NB4 (cell line): Measurements from ENCODE around the gene LRRC8B.
A peak's percentile ranks its signal among the peaks of the same experiment; 100 is the strongest.
"Not testable (repeated sequence)": the region's sequence is repeated elsewhere in the genome, so short reads cannot be mapped to it uniquely, and the experiment has no call there.

Experiments
- DNase-seq: peaks from one replicate; pipeline ENCODE4 v3.0.0; 2010; ENCODE audit warnings: low read depth
- H3K4me3 ChIP-seq: one replicate; pipeline ENCODE4 v1.5.1; 2011; ENCODE audit warnings: mild to moderate bottlenecking, low read depth, low read length, moderate library complexity
- CTCF ChIP-seq: IDR thresholded peaks from one replicate; pipeline ENCODE4 v1.5.1; 2012; ENCODE audit warnings: low read depth, low read length
- MAX ChIP-seq: IDR thresholded peaks from 2 replicates; pipeline ENCODE4 v1.6.1; 2011; ENCODE audit warnings: low read depth, low read length
- MYC ChIP-seq: IDR thresholded peaks from 2 replicates; pipeline ENCODE4 v1.6.1; 2011; ENCODE audit warnings: low read depth, low read length
- POLR2A ChIP-seq: IDR thresholded peaks from 2 replicates; pipeline ENCODE4 v1.6.1; 2011; ENCODE audit warnings: mild to moderate bottlenecking; ENCODE audit not compliant: insufficient read length; ENCODE audit errors: extremely low read depth

Gene LRRC8B

GRCh38 chr1:89622895-89623294, 98.3 kb downstream of the LRRC8B start:
- TF ChIP-seq MYC (no peak), MAX (no peak), CTCF (no peak), POLR2A (no peak)
- DNase-seq: peak; percentile 26
- H3K4me3 ChIP-seq: no peak overlapping the region

GRCh38 chr1:89624314-89624713, 99.7 kb downstream of the LRRC8B start:
- no peak for DNase-seq
- TF ChIP-seq MYC (no peak), MAX (no peak), CTCF (no peak), POLR2A (no peak)
- no peak overlapping the region for H3K4me3 ChIP-seq

- TF ChIP-seq CTCF (no peak), MAX (no peak), POLR2A (no peak), MYC (no peak)
- no peak for DNase-seq
- no peak overlapping the region for H3K4me3 ChIP-seq
Observed at GRCh38 chr1:89624715-89625323, 100.2 kb downstream of the LRRC8B start.

GRCh38 chr1:89627596-89627962, 103.0 kb downstream of the LRRC8B start:
- H3K4me3 ChIP-seq: no peak overlapping the region
- DNase-seq: no peak
- TF ChIP-seq MYC (no peak), CTCF (no peak), POLR2A (no peak), MAX (no peak)

GRCh38 chr1:89629146-89629545, 104.5 kb downstream of the LRRC8B start:
- TF ChIP-seq POLR2A (no peak), MAX (no peak), CTCF (no peak), MYC (no peak)
- no peak for DNase-seq
- H3K4me3 ChIP-seq: no peak overlapping the region

GRCh38 chr1:89629600-89629999, 105.0 kb downstream of the LRRC8B start:
- not testable (repeated sequence) for DNase-seq, H3K4me3 ChIP-seq
